HCT116 (cell line): ENCODE data around the gene HINT1. TPM values are rescaled to one million over a fixed set of nuclear protein-coding genes. Genes with fewer than 3 reads are reported as not detected.

Source experiments
- ATAC-seq: fragments of 200-7000 bp; cut with Tn5 transposase; 2 replicates; pipeline ENCODE4 v1.9.1; 2020; ENCODE audit warnings: mild to moderate bottlenecking, moderate library complexity
- BruUV-seq: library from RNA; stranded (reverse); fragments of 400-500 nt; replicated peaks from 2 replicates; lab custom pipeline; 2021; lab: Mats Ljungman, UMichigan
- CTCF ChIA-PET: fragments of 300-600 bp; sonication (Branson Sonifier 250); formaldehyde crosslinking; loops from one replicate; lab custom pipeline; 2021; ENCODE audit warnings: antibody characterized with exemption; lab: Charles Lee
- POLR2A ChIA-PET: fragments of 300-600, 350-600 bp; sonication (Branson Sonifier 250); formaldehyde crosslinking; loops from one replicate; lab custom pipeline; 2021; ENCODE audit warnings: antibody characterized with exemption; lab: Charles Lee
- RAD21 ChIA-PET, 2 experiments: fragments of 300-600 bp; sonication (Branson Sonifier 250); formaldehyde crosslinking; loops; one replicate each; lab custom pipeline; 2023; ENCODE audit warnings: low total read pairs in 2 of 2; ENCODE audit not compliant: uncharacterized antibody in 2 of 2, unreplicated experiment in 2 of 2, low non-redundant PET in 1 of 2; lab: Charles Lee
- DNase-seq: peaks from one replicate; pipeline ENCODE4 v3.0.0-alpha.2; 2010; ENCODE audit warnings: low read depth, low spot score
- H2AFZ ChIP-seq: fragments of 200-600 bp; shearing (Covaris generic), sonication (generic); 2 replicates; pipeline ENCODE4 v1.6.1; 2017; ENCODE audit warnings: low read depth, mixed run types, mixed read lengths, antibody characterized with exemption, low read length; ENCODE audit not compliant: poor library complexity, severe bottlenecking
- H3K27ac ChIP-seq: 2 replicates; pipeline ENCODE4 v1.5.1; 2012; ENCODE audit warnings: low read depth, low read length
- H3K27me3 ChIP-seq: fragments of 200-600 bp; sonication (generic); 2 replicates; pipeline ENCODE4 v1.6.1; 2016; ENCODE audit warnings: mixed run types, low read length, mixed read lengths; ENCODE audit not compliant: insufficient read depth
- H3K36me3 ChIP-seq, 2 experiments: fragments of 200-500 bp in 1 of 2; fragments of 200-600 bp in 1 of 2; sonication (Bioruptor generic) in 1 of 2; sonication (generic) in 1 of 2; 2 replicates each; pipeline versions ENCODE4 v1.5.1 to v1.6.1; 2014 to 2016; ENCODE audit warnings: low read length in 2 of 2, inconsistent platforms in 1 of 2, mixed read lengths in 1 of 2, mixed run types in 1 of 2; ENCODE audit not compliant: insufficient read depth in 2 of 2, control insufficient read depth in 1 of 2
- H3K4me1 ChIP-seq, 2 experiments: fragments of 200-600 bp in 1 of 2; sonication (generic) in 1 of 2; 2 replicates each; pipeline versions ENCODE4 v1.5.1 to v1.6.1; 2012 to 2017; ENCODE audit warnings: low read length in 2 of 2, inconsistent platforms in 1 of 2, mild to moderate bottlenecking in 1 of 2, mixed read lengths in 1 of 2, mixed run types in 1 of 2, moderate library complexity in 1 of 2; ENCODE audit not compliant: insufficient read depth in 2 of 2, control insufficient read depth in 1 of 2
- H3K4me2 ChIP-seq: fragments of 200-600 bp; sonication (generic); 2 replicates; pipeline ENCODE4 v1.6.1; 2017; ENCODE audit warnings: mixed run types, low read length, mixed read lengths
- H3K4me3 ChIP-seq, 2 experiments: fragments of 200-600 bp in 1 of 2; sonication (generic) in 1 of 2; replicated peaks in 1 of 2; 2 replicates each; pipeline ENCODE4 v1.5.1; 2011 to 2016; ENCODE audit warnings: low read length in 2 of 2, control low read depth in 1 of 2, low read depth in 1 of 2, mild to moderate bottlenecking in 1 of 2, mixed read lengths in 1 of 2, mixed run types in 1 of 2
- H3K79me2 ChIP-seq: fragments of 200-600 bp; sonication (generic); 2 replicates; pipeline ENCODE4 v1.6.1; 2017; ENCODE audit warnings: mild to moderate bottlenecking, mixed run types, low read length, moderate library complexity, mixed read lengths; ENCODE audit not compliant: insufficient read depth
- H3K9ac ChIP-seq: fragments of 200-600 bp; sonication (generic); 2 replicates; pipeline ENCODE4 v1.6.1; 2016; ENCODE audit warnings: low read length, mixed read lengths
- H3K9me2 ChIP-seq: fragments of 200-600 bp; sonication (generic), shearing (Covaris generic); 2 replicates; pipeline ENCODE4 v1.6.1; 2017; ENCODE audit warnings: mixed run types, mild to moderate bottlenecking, moderate library complexity; ENCODE audit not compliant: insufficient read depth
- H3K9me3 ChIP-seq, 2 experiments: fragments of 200-500 bp in 1 of 2; fragments of 200-600 bp in 1 of 2; sonication (Bioruptor generic) in 1 of 2; sonication (generic) in 1 of 2; 2 replicates each; pipeline ENCODE4 v1.6.1; 2014 to 2017; ENCODE audit warnings: low read length in 2 of 2, mixed read lengths in 2 of 2, inconsistent platforms in 1 of 2, low read depth in 1 of 2, mild to moderate bottlenecking in 1 of 2, mixed run types in 1 of 2, moderate library complexity in 1 of 2; ENCODE audit not compliant: control insufficient read depth in 1 of 2, insufficient read depth in 1 of 2
- H4K20me1 ChIP-seq: fragments of 200-600 bp; sonication (generic), shearing (Covaris generic); 2 replicates; pipeline ENCODE4 v1.6.1; 2017; ENCODE audit warnings: mixed run types, mild to moderate bottlenecking, moderate library complexity; ENCODE audit not compliant: insufficient read depth
- CEBPB ChIP-seq: IDR thresholded peaks from 2 replicates; pipeline ENCODE4 v1.6.1; 2012; ENCODE audit warnings: low read depth
- CTCF ChIP-seq, 3 experiments: fragments of 200-600 bp in 1 of 3; sonication (generic) in 1 of 3; IDR thresholded peaks in 2 of 3; conservative IDR thresholded peaks in 1 of 3; 2 replicates each; pipeline ENCODE4 v1.5.1; 2012 to 2017; ENCODE audit warnings: low read depth in 2 of 3, low read length in 2 of 3, antibody characterized with exemption in 1 of 3, borderline replicate concordance in 1 of 3, control low read depth in 1 of 3, mild to moderate bottlenecking in 1 of 3, mixed read lengths in 1 of 3, mixed run types in 1 of 3, moderate library complexity in 1 of 3; ENCODE audit not compliant: insufficient read depth in 1 of 3
- EGR1 ChIP-seq: IDR thresholded peaks from 2 replicates; pipeline ENCODE4 v1.6.1; 2012; ENCODE audit warnings: low read depth
- ELF1 ChIP-seq: IDR thresholded peaks from 2 replicates; pipeline ENCODE4 v1.6.1; 2012; ENCODE audit warnings: low read depth, borderline replicate concordance
- EZH2 ChIP-seq: fragments of 200-600 bp; sonication (generic); IDR thresholded peaks from 2 replicates; pipeline ENCODE4 v1.6.1; 2017; ENCODE audit warnings: antibody characterized with exemption, mixed run types
- EZH2phosphoT487 ChIP-seq: fragments of 200-600 bp; IDR thresholded peaks from 2 replicates; pipeline ENCODE4 v1.6.1; 2018; ENCODE audit warnings: antibody characterized with exemption, borderline replicate concordance
- FOSL1 ChIP-seq: IDR thresholded peaks from 2 replicates; pipeline ENCODE4 v1.6.1; 2012; ENCODE audit warnings: low read depth
- MAX ChIP-seq: IDR thresholded peaks from 2 replicates; pipeline ENCODE4 v1.6.1; 2012
- POLR2A ChIP-seq: IDR thresholded peaks from 2 replicates; pipeline ENCODE4 v1.7.0; 2011; ENCODE audit warnings: borderline replicate concordance; ENCODE audit not compliant: insufficient read depth, insufficient read length; ENCODE audit errors: extremely low read depth
- POLR2AphosphoS5 ChIP-seq: IDR thresholded peaks from 2 replicates; pipeline ENCODE4 v1.6.1; 2011; ENCODE audit warnings: mild to moderate bottlenecking, low read depth, low read length, moderate library complexity
- SP1 ChIP-seq: IDR thresholded peaks from 2 replicates; pipeline ENCODE4 v1.6.1; 2012; ENCODE audit warnings: low read depth
- SRF ChIP-seq: IDR thresholded peaks from 2 replicates; pipeline ENCODE4 v1.6.1; 2012; ENCODE audit warnings: low read depth
- ZBTB33 ChIP-seq: IDR thresholded peaks from 2 replicates; pipeline ENCODE4 v1.6.1; 2011; ENCODE audit warnings: mild to moderate bottlenecking, low read length, moderate library complexity; ENCODE audit not compliant: insufficient replicate concordance; ENCODE audit errors: extremely low read depth
- ZFX ChIP-seq: fragments of 450-650 bp; IDR thresholded peaks from 2 replicates; pipeline ENCODE4 v1.6.1; 2017
- ZNF274 ChIP-seq: fragments of 200-500 bp; sonication (Bioruptor generic); IDR thresholded peaks from 2 replicates; pipeline ENCODE4 v1.6.1; 2014; ENCODE audit warnings: mild to moderate bottlenecking, low read depth, low read length, inconsistent platforms
- intact Hi-C: fragments of 100-400 bp; cut with micrococcal nuclease; formaldehyde crosslinking; loops from 2 replicates; pipeline ENCODE4 v1.10.0; 2022
- total RNA-seq: library from RNA; stranded (reverse); gene quantifications from one replicate; pipeline ENCODE4 v1.2.1, GENCODE V29; 2021; ENCODE audit not compliant: unreplicated experiment

HINT1 gene
- total RNA-seq, 1 experiment from 2014 or later: 222 TPM

GRCh38 chr5:131186561-131187256, 21.7 kb upstream of the HINT1 start:
- CTCF ChIA-PET: no interaction called here
- Histone ChIP-seq H3K9me3 (no peaks in the 10 kb centered on the region), H3K79me2 (no peaks in the 10 kb centered on the region), H3K27me3 (no peaks in the 10 kb centered on the region), H2AFZ (no peak overlapping the region), H3K9me2 (no peaks in the 10 kb centered on the region), H3K27ac (no peak overlapping the region), H4K20me1 (no peaks in the 10 kb centered on the region), H3K4me2 (no peak overlapping the region), H3K4me3 (no peak overlapping the region), H3K9ac (no peak overlapping the region), H3K36me3 (no peaks in the 10 kb centered on the region; a peak in 1 of 4 replicates), H3K4me1 (no peaks in the 10 kb centered on the region)
- RAD21 ChIA-PET: no interaction called here
- TF ChIP-seq MAX (0 out of 2 replicates have a peak, but pooled peaks have one; percentile 16), CEBPB (peak; percentile 58; the same call in 1 of the 2 replicates), POLR2A (no peak), FOSL1 (0 out of 2 replicates have a peak, but pooled peaks have one; percentile 12), ZFX (no peak)
- POLR2A ChIA-PET: no interaction called here
- BruUV-seq: no TSS peak
- ATAC-seq: no peak
- intact Hi-C loops: no loop called here
- DNase-seq: no peak

- POLR2A ChIA-PET: no interaction called here
- TF ChIP-seq CEBPB: no peak
- no peak for TF ChIP-seq POLR2AphosphoS5
- no peak for TF ChIP-seq EGR1
- no peak for TF ChIP-seq ELF1
- TF ChIP-seq SP1: no peak
- no peak for TF ChIP-seq FOSL1
- no peak for TF ChIP-seq EZH2
- no peak for TF ChIP-seq MAX
- TF ChIP-seq SRF: no peak
- no peak for TF ChIP-seq CTCF (IDR thresholded peaks at IDR 0.05 in 2 of 3, conservative IDR thresholded peaks at IDR 0.05 in 1 of 3; ENCODE audit: borderline replicate concordance in 1 of 3, insufficient read depth in 1 of 3, low read depth in 2 of 3, low read length in 2 of 3)
- TF ChIP-seq EZH2phosphoT487: no peak
- TF ChIP-seq ZFX: no peak
- TF ChIP-seq ZNF274: no peak
- no peak for TF ChIP-seq ZBTB33
Observed at GRCh38 chr5:131185523-131186104, 20.6 kb upstream of the HINT1 start.

More at GRCh38 chr5:131185523-131186104, 20.6 kb upstream of the HINT1 start:
- Histone ChIP-seq H3K4me3 (no peak overlapping the region), H3K36me3 (no peaks in the 10 kb centered on the region; a peak in 1 of 4 replicates), H3K9me2 (no peaks in the 10 kb centered on the region), H3K79me2 (no peaks in the 10 kb centered on the region), H3K27ac (no peak overlapping the region), H3K4me2 (no peak overlapping the region), H4K20me1 (no peaks in the 10 kb centered on the region), H3K4me1 (no peaks in the 10 kb centered on the region), H2AFZ (no peak overlapping the region), H3K9me3 (no peaks in the 10 kb centered on the region), H3K9ac (no peak overlapping the region), H3K27me3 (no peaks in the 10 kb centered on the region)
- RAD21 ChIA-PET: no interaction called here
- BruUV-seq: no TSS peak
- CTCF ChIA-PET: no interaction called here
- no peak for DNase-seq
- no peak for ATAC-seq
- intact Hi-C loops: no loop called here
